Measurements from ENCODE around the gene RPAP2.
"Not testable (repeated sequence)": the region's sequence is repeated elsewhere in the genome, so short reads cannot be mapped to it uniquely, and the experiment has no call there.

Gene RPAP2

DNA sequence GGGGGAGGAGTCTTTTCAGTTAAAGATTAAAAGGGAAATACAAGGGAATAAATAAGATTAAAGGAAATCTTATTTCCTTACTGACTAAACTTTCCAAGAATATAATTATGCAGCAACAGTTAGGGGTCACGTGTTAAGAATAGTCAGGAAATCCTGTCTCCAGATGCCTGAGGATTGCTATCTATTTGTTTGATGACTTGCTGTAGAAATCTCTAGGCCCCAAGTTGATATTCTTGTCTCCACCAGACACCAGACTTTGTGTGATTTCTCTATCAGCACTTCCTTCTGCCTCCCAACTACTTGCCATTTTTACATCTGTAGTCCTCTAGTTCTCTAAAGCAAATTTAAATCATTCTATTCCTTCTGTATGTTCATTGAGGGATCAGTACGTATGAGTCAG lies 77.5 kb downstream of the RPAP2 start:
- no peak for DNase-seq (ENCODE audit: low spot score)

GRCh38 chr1:92377991-92378390 lies 79.1 kb downstream of the RPAP2 start:
- DNase-seq (ENCODE audit: low spot score) = not testable (repeated sequence)

DNA sequence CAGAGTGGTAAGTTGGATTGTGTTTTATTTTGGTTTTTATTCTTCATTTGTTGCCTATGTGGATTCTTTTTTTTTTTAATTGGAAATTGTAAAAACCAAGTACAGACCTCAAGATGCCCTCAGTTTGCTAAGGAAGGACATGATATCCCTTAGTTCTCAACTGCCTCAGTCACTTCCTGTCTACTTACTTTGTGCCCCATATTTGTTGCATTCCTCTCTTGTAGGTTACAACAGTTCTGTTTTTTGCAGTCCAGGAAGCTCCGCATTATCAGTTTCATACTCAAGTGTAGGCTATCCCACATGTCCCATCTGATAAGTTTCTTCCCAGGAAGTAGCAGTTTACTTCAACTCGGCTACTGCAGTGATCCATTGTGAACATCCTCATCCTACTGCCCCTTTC lies 82.0 kb downstream of the RPAP2 start:
- no peak for DNase-seq (ENCODE audit: low spot score)

DNA sequence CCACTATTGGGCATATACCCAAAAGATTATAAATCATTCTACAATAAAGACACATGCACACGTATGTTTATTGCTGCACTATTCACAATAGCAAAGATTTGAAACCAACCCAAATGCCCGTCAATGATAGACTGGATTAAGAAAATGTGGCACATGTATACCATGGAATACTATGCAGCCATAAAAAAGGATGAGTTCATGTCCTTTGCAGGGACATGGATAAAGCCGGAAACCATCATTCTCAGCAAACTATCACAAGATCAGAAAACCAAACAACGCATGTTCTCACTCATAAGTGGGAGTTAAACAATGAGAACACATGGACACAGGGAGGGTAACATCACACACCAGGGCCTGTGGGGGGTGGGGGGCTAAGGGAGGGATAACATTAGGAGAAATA lies 95.1 kb downstream of the RPAP2 start:
- not testable (repeated sequence) for DNase-seq (ENCODE audit: low spot score)

DNA sequence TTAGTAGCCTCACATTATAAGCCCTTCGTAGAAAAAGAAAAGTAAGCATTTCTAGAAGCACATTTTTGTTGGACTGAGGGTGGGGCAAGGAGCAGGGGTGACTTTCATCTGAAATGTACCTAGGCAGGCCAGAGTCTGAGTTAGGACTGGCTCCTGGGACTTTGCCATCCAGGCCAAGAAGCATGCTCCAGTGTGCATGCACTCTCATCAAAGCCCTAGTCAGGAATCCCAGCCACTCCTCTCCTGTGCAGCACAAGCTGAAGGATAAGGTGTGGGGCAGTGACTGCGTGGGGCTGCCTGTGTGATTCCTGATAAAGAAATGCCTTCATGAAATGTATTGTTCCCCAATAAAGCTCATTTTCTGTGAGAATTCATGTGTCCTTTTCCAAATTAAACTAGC lies 99.7 kb downstream of the RPAP2 start:
- no peak for DNase-seq (ENCODE audit: low spot score)

DNA sequence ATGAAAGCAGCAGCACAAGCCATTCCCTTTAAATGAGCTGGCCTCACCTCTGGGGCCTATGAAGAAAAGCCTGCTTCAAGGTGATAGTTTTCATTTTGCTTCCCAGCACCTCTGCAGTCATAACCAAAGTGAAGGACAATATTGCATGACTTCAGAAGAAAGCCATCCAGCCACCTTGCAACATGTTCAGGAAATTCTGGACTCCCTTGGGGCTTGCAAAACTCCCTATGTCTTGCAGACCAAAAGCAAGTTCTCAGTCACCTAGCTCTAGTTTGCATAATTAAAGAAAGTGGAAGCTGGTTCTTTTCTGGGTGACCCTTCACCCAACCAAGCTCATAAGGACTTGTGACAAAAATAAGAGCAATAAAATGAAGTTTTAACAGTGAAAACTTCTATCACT lies 100.2 kb downstream of the RPAP2 start:
- DNase-seq (ENCODE audit: low spot score) = no peak

- no peak for DNase-seq (ENCODE audit: low spot score)
Measured at GRCh38 chr1:92404661-92405060, 105.8 kb downstream of the RPAP2 start.

GRCh38 chr1:92408825-92409224 lies 110.0 kb downstream of the RPAP2 start:
- no peak for DNase-seq (ENCODE audit: low spot score)

- DNase-seq (ENCODE audit: low spot score) = no peak
Measured at GRCh38 chr1:92409946-92410549, 111.2 kb downstream of the RPAP2 start.

DNA sequence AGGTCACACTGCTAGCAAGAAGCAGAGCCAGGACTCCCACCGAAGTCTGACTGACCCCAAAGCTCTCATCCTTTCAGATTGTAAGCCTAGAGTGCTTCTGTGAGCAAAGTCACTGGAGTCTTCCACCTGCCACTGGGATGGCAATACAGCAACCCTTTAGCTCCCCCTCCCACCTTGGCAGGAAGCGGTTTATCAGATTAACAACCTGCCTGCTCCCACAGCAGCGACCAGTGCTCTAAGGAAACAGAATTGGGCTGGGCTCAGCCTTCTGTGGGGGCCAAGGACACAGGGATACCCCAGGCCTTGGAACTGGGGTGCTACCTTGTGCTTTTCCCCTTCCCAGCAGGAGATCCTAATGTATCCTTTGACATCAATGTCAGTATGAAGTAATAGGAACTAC lies 111.8 kb downstream of the RPAP2 start:
- no peak for DNase-seq (ENCODE audit: low spot score)

- DNase-seq (ENCODE audit: low spot score) = no peak
Measured at GRCh38 chr1:92411511-92411910, 112.7 kb downstream of the RPAP2 start.

DNA sequence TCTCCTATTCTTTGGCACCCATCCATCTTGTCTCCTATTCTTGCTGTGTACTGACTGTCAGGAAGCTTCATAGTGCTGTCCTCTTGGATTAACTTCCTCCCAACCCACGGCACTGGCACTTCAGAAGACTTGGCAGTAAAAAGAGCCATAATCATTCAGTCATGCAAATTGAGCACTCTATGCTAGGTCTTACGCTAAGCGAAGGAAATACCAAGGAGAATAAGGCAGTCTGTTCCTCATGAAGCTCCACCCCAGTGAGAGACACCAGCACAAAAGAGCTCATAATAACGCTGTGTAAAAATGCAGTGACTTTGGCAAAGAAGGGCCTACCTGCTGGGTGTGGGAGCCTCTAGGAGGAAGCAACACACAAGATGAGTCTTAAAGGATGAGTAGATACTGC lies 120.8 kb downstream of the RPAP2 start:
- DNase-seq (ENCODE audit: low spot score) = no peak

GRCh38 chr1:92424381-92424780 lies 125.5 kb downstream of the RPAP2 start:
- DNase-seq (ENCODE audit: low spot score) = no peak

GRCh38 chr1:92425617-92426016 lies 126.8 kb downstream of the RPAP2 start:
- no peak for DNase-seq (ENCODE audit: low spot score)

- DNase-seq (ENCODE audit: low spot score) = no peak
Measured at GRCh38 chr1:92430030-92430429, 131.2 kb downstream of the RPAP2 start.

GRCh38 chr1:92434572-92434971 lies 135.7 kb downstream of the RPAP2 start:
- not testable (repeated sequence) for DNase-seq (ENCODE audit: low spot score)

- no peak for DNase-seq (ENCODE audit: low spot score)
Measured at GRCh38 chr1:92439291-92439690, 140.4 kb downstream of the RPAP2 start.

DNA sequence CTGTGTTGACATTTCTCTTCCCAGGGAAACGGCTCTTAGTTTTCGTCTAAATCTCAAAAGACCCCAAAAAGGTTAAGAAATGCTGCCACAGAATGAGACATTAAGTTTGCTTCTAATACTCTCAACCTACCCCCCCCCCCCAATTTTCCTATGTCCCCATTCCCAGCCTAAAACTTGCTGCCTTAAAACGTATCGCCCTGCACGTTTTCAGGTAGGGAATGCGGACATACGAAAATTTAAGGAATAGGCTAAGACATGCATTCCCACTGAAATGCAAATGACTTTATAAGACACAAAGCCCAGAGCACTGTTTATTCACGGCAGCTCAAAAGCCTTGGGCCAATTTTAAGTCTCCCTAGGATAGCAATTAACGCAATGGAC lies 142.4 kb downstream of the RPAP2 start:
- no peak for DNase-seq (ENCODE audit: low spot score)

DNA sequence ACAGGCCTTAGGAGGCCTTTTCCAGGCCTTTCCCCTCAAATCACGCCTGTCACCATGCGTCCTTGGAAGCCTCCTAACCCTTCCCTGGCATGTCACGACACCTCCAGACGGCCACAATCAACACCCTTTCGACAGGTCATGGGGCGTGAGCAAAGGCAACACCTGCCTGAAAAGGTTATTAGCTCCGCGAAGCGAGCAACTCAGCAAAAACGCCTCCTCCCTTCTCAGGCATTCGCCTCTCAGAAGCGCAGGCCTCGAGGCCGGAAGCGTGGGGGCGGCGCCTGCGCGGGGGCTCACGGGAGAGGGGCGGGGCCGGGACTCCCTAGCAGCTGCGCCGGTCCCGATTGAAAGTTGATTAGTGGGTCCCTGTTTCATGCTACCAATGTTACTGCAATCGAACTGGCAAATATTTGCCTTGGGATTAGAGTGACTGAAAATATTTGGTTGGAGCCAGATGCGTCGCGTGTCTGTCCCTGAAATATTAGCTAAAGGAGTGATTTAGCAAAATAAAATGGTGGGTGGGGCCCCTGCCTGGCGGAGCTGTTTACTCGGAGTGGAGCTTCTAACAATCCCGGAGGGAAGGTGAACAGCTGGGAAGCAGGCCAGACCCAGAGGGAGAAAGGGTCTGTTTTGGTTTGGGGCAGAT lies 143.0 kb downstream of the RPAP2 start:
- peak; percentile 57 for DNase-seq (ENCODE audit: low spot score)

GRCh38 chr1:92442351-92442750 lies 143.5 kb downstream of the RPAP2 start:
- no peak for DNase-seq (ENCODE audit: low spot score)

- DNase-seq (ENCODE audit: low spot score) = no peak
Measured at GRCh38 chr1:92443893-92444292, 145.0 kb downstream of the RPAP2 start.

GRCh38 chr1:92444351-92444750 lies 145.5 kb downstream of the RPAP2 start:
- DNase-seq (ENCODE audit: low spot score) = no peak

DNA sequence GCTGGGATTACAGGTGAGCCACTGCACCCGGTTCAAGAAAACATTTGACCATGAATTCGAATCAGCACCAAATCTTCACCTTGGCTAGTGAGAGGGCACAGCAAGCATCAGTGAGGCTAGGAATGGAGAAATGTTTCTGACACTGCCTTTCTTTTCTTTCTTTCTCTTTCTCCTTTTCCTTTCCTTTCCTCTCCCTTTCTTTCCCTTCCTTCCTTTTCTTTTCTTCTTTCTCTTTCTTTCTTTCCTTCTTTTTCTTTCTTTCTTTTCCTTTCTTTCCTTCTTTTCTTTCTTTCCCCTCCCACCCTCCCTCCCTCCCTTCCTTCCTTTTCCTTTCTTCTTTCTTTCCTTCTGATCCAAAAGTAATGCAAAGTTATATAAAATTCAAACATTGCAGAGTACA lies 147.0 kb downstream of the RPAP2 start:
- no peak for DNase-seq (ENCODE audit: low spot score)

DNA sequence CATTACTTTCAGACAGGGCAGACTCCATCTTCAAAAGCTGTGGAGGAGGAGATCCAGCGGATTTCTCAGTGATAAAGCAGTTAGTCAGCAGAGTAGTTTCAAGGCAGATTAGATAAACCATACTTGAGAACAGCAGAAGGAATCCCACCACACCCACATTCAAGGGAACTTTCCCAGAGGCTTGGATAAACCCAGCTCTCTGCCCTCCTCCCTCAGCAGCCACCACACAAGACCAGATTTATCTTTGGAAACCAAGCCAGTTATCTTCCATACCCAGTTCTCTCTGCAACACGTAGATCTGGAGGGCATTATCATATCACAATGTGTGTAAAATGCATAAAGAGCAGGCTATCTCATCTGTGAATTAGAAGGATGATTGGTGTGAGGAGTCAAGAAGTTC lies 147.7 kb downstream of the RPAP2 start:
- DNase-seq (ENCODE audit: low spot score) = no peak
